ENCODE data around the gene USP32.
"Not testable (repeated sequence)": the region's sequence is repeated elsewhere in the genome, so short reads cannot be mapped to it uniquely, and the experiment has no call there.

Gene USP32

DNA sequence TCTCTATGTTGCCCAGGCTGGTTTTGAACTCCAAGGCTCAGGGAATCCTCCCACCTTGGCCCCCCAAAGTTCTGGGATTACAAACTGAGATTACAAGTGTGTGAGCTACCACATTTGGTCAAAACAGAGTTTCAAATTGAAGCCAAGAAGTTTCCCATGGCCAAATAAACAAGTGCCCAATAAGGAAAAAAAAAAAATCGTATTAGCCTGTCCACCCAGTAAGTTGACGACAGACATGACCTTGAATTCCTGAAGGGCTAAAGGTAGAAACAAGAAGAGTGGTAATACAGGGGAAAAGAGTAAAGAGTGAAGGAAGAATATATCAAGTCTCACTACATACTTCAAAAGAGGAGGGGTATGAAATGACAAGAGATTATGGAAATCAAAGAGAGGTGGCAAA is 176.0 kb downstream of the USP32 start:
- not testable (repeated sequence) for DNase-seq

DNA sequence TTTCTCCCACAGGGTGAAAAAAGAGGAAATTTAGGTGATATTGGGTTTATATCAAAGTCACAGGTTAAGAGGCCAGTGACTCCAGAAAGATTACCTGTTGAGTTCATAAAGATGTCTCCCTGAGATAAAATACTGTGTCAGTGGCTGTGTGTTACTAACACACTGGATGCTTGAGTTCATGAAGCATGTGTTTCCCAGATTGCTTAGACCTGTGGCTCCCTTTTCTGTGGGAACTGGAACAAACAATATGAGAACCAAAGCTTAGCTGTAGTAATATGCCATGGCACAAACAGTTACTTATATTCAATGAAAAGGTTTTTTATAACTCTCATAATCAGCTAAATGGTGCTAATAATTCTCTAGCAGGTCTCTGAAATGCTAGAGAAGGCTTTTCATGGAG is 180.7 kb downstream of the USP32 start:
- DNase-seq = not testable (repeated sequence)

DNA sequence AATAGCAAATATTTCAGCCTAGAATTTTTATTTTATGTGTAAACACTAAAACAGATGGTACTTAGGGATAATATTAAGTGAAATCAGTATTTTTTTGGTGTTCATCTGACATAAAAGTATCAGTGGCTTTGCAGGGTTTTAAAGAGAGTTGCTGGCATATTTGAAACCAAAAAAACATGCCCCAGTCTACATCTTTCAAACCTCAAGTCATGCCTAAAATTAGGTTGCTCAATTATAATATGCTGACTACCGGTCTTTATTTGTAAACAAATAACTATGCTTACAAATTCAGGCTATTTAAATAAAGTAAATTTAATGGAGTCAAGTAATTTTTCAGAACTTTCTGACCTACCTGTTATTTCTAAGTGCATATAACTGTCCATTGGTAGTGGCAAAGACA is 183.6 kb downstream of the USP32 start:
- not testable (repeated sequence) for DNase-seq

DNA sequence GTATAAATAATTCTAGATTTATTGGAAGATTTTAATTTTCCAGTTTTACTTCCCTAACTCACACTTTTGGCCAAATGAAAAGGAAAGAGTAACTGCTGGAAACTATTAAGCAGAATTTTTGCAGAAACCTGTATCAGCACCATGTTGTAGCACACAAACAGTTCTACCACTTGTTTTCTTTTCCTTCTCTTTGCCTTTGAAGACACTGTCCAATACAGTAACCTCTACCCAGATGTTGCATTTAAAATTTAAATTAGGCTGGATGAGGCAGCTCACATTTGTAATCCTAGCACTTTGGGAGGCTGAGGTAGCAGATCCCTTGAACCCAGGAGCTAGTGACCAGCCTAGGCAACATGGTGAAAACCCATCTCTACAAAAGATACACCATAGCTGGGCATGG is 186.2 kb downstream of the USP32 start:
- DNase-seq = not testable (repeated sequence)

DNA sequence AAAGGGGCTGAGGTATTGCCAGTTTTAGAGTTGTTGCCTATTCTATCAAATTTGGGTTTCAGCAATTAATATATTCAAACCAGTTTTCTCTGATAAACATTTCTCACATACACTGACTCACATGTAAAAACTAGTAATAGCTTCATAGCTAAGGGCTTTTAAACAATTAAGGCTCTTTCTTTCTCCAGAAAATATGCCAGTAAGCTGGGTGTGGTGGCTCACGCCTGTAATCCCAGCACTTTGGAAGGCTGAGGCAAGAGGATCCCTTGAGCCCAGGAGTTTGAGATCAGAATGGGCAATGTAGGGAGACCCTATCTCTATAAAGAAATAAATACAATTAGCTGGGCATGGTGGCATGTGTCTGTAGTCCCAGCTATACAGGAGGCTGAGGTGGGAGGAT is 193.3 kb downstream of the USP32 start:
- DNase-seq = not testable (repeated sequence)

DNA sequence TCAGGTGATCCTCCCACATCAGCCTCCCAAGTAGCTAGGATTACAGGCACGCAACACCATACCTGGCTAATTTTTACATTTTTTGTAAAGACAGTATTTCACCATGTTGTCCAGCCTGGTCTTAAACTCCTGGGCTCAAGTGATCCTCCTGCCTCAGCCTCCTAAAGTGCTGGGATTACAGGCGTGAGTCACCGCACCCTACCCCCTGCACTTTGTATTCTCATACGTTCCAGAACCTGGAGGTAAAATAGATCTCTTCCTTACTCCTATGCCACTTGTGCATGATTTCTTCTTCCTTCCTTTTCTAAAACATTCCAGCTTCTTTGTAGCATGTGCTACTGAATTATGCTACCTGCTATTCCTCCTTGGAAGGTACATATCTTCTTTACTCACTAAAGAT is 197.8 kb downstream of the USP32 start:
- not testable (repeated sequence) for DNase-seq

DNA sequence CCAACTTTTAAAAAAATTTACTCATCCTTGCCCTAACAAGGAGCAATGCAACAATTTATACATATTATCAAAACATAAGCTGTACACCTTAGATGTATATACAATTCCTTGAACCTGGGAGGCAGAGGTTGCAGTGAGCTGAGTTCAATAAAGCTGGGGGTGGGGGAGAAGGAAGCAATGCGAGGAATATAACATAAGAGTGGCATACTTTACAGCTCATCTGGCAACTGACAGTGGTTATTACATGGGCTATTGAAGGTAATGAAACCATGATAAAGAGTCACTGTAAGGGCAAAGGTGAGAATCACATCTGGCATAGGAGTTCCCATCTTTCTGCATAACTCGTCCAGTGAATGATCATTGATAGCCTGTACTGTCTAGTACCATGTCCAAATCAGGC is 198.5 kb downstream of the USP32 start:
- no peak for DNase-seq

DNA sequence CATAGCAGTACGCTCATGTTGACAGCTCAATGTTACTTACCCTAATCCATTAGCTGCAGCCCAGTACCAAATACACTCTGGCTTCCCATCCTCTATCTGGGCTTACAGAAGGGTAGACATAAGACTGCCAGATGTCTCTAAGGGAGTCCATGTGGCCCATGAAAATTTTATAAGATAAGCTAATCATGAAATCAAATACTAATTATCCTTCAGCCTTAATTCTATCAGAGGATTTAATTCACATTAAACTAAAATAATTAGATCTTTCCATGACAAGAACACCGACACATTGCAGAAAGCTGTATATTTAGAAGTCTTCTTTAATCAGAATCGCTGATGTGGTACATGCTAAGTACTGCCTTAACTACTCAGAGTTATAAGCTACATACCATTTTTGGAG is 198.9 kb downstream of the USP32 start:
- DNase-seq = not testable (repeated sequence)

DNA sequence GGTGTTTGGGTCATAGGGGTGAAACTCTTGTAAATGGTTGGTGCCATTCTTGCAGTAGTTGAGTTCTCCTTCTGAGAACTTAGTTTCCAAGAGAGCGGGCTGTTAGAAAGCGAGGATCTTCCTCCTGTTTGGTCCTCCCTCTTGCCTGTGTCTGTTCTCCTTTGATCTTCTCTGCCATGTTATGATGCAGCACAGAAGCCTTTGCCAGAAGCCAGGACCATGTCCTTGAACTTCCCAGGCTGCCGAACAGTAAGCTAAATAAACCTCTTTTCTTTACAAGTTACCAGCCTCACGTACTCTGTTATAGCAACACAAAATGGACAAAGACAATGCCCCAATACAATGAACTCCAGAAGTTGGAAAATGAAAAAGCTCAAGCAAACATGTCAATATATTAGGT is 201.9 kb downstream of the USP32 start:
- DNase-seq = not testable (repeated sequence)

DNA sequence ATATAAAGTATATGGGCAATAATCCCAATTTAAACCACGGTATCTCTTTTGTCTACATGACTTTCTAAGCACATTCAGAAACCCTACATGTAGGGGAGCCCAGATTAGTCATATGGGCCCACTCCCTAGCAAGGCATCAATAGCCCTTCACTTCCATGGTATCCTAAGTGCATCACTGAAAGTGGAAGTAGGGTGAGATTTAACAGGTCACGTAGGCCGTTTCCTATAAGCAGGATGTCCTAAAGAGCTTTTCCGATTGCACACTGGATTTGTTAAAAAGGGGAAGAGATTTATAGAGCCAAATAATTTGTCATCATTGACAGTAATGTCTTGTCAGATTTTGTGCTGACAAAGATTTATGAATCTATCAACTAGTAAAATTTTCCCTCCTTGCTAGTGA is 203.2 kb downstream of the USP32 start:
- DNase-seq = no peak

DNA sequence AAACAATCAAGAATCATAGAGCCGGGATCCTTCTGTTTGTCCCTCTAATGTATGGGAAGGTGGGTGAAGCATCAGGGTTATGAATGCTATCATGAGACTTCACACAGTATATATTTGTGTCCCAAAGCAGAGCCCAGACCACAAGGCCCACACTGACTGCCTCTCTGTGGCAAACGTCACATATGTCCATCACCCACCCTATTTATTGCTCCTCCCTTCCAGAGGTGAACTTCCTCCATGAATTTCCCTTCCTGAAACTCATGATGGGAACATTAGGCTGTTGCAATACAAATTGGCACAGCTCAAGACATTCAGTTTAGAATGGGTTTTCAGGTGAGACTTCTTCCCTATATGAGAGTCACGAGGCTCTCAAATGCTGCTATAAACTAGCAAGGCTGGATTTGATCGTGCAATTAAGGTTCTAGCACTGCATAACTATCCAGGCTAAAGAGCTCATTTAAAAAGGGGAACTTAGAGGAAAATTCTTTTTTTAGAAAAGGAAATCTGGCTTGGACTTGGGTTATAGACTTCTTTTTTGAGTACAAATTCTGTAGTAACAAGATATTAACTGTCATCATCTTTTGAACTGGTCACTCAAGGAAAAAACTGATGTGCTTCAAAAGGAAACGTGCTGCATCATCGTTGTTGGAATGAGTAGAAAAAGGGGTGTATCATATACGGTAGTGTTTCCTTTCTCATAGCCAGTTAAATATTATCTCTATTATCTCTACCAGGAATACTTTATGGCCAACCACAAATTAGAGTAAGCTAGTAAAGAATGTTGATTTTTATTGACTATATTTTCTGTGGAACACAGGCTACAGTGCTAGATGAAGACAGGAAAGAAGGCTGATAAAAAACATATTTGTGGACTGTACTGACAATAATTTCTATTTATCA is 204.8 kb downstream of the USP32 start:
- DNase-seq = not testable (repeated sequence)

DNA sequence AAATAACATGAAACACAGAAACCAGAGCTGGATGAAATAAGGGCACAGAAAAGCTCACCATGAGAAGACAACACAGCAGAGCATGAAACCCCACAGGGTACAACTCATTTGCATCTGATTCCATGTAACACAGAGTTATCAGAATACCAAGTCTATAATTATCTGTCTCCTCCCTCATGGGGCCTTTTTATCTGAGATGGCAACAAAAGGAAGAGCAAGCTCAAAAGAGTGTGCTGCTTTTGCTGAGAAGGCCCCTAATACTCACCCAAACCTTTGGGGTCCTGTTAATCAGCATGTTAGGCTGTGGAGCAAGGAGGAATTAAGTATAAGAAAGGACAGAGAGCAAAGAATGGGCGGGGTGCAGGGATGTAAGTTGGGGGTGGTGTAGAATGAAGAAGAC is 205.6 kb downstream of the USP32 start:
- not testable (repeated sequence) for DNase-seq

DNA sequence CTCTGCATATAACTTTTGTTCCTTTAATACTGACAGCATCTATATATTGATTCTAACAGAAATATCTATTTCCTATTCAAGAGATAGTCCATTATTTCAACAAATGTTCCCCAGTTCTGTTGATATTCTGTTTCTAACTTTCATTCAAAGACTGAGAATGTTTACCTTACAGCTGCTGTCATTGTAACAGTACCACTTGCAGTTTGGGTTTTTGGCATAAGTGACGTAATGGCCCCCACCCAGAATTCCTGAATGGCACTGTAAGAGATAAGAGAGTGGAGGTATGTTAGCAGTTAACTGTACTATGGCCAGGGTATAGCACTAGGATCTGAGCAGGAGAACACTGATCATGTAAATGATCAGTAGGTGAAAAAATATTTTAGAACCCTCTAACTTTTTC is 211.6 kb downstream of the USP32 start:
- DNase-seq = not testable (repeated sequence)

DNA sequence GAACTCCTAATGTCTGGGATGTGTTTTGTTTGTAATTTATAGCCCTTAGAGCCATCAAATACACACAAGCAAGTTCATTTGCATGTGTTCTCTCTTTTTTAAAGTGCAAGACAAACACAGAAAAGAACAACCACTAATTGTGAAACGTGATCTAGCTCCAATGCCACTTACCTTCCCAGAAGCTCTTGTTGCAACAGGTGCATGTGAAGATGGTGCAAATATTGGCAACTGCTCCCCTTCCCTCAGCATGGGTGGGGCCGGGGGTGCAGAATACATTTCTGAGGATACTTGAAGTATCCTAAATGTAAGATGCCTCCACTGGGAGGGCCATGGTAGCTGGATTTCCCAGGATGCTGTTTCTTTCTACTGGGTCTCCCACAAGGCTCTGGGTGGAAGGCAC is 213.8 kb downstream of the USP32 start:
- DNase-seq = peak in 1 of 2 experiments; percentile 43

DNA sequence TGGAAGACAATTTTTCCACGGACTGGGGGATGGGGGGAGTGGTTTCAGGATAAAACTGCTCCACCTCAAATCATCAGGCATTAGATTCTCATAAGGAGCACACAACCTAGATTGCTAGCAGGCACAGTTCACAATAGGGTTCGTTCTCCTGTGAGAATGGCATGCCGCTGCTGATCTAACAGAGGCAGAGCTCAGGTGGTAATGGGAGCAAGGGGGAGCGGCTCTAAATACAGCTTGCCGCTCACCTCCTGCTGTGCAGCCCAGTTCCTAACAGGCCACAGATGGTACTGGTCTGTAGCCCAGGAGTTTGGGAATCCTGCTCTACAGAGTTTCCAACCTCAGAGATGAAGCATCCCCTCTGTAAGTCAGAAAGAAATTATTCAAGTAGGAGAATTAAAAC is 215.2 kb downstream of the USP32 start:
- DNase-seq = peak in 1 of 2 experiments; percentile 61

DNA sequence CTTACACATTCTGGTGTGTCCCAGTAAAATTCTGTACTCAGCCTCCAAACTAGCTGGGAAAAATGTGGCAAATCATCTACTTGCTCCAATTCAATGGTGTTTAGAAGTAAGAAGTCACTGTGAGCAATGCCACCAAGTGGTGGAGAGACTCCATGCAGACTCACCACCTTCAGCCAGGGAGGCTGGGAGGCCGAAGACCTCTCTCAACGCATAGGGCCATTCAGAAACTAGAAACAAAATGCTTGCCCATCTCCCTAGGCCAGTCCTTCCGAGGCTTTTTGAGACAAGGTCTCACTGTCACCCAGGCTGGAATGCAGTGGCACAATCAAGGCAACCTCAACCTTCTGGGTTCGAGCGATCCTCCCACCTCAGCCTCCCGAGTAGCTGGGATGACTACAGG is 217.2 kb downstream of the USP32 start:
- not testable (repeated sequence) for DNase-seq

DNA sequence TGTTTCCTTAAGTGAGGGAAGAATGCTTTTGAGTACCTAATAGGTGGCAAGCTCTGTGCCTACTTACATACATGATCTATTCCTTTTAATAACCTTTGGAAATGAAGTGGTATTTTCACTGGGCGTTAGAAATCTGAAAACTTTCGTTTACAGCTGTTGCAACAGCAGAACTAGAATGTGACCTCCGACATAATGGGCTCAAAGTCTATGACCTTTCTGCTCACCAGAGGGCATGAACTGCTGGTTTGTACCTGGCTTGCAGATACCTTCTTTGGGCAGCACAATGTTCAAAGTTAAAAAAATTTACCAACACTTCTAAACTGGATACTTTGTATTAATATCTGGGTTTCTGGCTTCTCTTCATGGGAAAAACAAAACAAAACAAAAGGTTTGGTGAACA is 217.9 kb downstream of the USP32 start:
- DNase-seq = no peak

DNA sequence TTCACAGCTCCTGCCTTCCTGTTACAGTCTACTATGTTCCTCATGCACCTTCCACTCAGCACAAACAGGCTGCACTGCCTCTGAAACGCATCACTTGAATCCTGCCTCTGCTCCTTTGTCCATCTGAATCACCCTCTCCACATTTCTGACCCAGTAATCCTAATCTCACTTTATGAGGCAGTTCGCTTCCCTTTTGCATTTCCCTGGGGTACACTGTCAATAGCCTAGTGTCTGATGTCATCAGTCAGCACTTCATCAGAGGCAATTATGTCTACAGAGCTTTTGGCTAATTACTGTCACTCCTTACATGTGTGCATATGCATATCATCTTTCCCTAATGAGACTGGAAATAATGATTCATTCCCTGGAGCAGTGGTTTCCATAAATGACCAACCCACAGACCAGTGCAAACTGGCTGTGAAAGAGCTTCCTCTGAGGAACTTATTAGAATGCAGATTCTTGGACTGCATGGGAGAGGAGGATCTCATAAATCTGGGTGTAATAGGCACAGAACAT is 218.6 kb downstream of the USP32 start:
- DNase-seq = peak in 1 of 2 experiments; percentile 41

DNA sequence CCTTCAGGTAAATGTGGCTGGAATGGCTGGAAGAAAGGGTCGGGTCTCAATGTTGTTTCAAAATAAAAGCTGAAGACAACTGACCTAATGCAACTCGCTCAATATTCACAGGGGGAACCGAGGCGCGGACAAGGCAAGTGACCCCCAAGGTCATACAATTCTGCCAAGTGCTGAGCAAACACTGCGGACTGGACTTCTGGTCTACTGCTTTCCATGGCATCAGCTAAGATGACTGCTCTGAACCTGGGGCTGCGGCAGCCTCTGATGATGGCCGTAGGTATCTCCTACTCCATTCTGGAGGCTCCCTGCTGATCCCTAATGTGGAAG is 220.2 kb downstream of the USP32 start:
- DNase-seq = no peak

DNA sequence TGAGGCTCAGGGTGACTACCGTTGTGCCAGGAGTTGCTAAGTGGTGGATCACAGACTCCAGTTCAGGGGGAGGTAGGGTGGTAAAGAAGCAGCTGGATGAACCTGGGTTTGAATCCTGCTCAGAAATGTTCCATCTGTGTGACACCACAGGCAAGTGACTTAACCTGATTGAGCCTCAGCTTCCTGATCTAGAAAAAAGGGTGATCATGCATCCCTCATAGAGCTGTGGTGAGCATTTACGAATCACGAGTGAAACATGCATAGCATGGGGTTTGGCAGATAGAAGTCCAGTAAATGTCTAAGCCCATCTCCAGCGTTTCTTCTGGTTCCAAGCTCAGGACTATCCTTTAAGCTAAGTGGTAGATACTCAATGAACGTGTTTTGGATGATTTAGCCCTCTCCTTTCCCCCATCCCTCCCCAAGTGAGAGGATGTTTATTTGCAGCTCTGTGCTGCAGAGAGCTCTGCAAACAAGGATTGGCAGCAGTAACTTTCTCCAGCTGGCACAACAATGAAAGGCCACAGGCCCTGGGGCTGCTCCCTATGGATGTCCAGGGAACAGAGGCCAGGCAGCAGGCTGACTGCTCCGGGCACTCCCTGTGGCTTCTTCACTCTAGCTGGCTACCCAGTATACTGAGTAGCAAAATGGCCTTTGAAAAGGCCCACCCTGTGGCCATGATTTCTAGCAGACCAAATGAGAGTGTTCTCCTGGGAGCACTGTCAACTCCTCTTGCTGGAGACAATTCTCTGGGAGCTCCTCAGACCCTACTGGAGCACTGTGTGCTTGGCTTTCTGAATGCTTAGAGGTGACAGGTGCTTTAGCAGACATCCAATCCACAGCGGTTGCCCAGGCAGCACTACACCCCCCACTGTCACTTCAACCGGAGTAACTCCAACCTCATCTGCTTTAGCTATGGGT is 220.8 kb downstream of the USP32 start:
- peak; percentile 69 to 89 for DNase-seq

DNA sequence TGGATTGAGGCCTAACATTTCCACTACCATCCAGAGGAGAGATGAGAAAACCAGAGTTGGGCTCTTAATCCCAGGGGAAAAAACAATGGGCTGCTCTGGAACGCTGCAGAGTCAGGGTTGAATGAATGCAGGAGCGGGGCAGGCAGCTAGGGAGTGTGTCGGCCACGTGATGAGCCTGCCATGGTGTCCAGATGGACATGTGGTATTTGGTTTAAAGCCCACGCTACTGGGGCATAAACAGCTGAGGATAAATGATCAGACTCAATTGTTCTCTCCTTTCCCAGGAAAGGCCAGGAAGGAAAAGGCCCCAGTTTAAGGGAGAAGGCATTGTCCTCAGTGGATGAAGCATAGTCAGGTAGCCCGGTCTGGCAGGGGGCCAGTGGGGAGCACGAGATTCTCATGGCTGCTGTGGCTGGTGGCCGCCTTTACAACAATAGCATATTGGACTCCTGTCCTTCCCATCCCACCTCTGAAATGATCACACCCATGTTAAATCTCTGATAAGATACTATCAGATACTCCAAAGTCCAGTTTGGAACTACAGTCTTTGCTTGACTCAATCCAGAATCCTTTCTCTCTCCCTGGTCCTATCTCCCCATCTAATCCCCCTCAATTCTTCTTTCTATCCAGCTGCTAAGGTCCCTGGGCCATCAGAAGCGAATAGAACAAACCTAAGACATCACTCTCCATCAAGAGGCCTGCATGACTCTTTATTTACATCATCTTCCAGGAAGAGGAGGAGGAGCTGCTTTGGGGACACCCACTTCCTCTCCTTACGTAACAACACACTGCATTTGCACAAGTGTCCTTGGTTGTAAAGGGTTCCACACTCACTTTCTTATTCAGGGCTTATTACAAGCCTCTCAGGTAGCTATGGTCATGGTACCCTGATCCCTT is 221.8 kb downstream of the USP32 start:
- no peak for DNase-seq

DNA sequence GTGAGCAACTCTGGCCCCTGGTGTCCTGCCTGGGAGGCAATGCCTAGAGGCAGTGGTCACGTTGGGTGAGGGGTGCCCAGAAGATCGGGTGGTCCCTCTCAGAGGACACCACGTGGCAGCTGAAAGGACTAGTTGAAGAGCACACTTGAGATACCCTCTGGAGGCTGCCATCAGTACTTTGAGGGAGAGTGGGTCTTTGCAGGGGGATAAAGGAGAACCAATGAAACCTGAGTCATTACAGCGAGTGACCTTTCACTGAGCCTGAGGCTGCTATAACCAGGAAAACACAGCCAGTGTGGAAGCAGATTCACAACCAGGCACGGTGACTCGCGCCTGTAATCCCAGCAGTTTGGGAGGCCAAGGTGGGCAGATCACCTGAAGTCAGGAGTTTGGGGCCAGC is 223.3 kb downstream of the USP32 start:
- no peak for DNase-seq
